ENCODE results near the gene PDZD7.

Gene PDZD7

GRCh38 chr10:100972904-100973535 lies 57.9 kb downstream of the PDZD7 start:
- no peak for ATAC-seq
- no peak for TF ChIP-seq TCF4 (CRISPR knock-in tag; IDR thresholded peaks at IDR 0.05; ENCODE audit: borderline replicate concordance)
- no peak for TF ChIP-seq BACH2 (CRISPR knock-in tag; IDR thresholded peaks at IDR 0.05; ENCODE audit: borderline replicate concordance)
- no peak for TF ChIP-seq PATZ1 (CRISPR knock-in tag; IDR thresholded peaks at IDR 0.05; ENCODE audit: borderline replicate concordance)
- TF ChIP-seq ARNTL (CRISPR knock-in tag; IDR thresholded peaks at IDR 0.05; ENCODE audit: borderline replicate concordance, low read depth): no peak
- no peak for TF ChIP-seq RARB (CRISPR knock-in tag; IDR thresholded peaks at IDR 0.05)
- no peak for TF ChIP-seq PPARA (CRISPR knock-in tag; IDR thresholded peaks at IDR 0.05; ENCODE audit: borderline replicate concordance)
- no peak for TF ChIP-seq ZNF70 (CRISPR knock-in tag; IDR thresholded peaks at IDR 0.05)
- TF ChIP-seq ZNF8 (CRISPR knock-in tag; IDR thresholded peaks at IDR 0.05): no peak
- TF ChIP-seq ZC3H10 (CRISPR knock-in tag; IDR thresholded peaks at IDR 0.05): no peak
- TF ChIP-seq POU6F1 (CRISPR knock-in tag; IDR thresholded peaks at IDR 0.05; ENCODE audit: borderline replicate concordance, low read depth): no peak
- no peak for TF ChIP-seq ZFP3 (CRISPR knock-in tag; IDR thresholded peaks at IDR 0.05)
- TF ChIP-seq CSDC2 (CRISPR knock-in tag; IDR thresholded peaks at IDR 0.05): no peak

- no peak for ATAC-seq
- TF ChIP-seq ZFP3 (CRISPR knock-in tag; IDR thresholded peaks at IDR 0.05): no peak
- TF ChIP-seq ZC3H10 (CRISPR knock-in tag; IDR thresholded peaks at IDR 0.05): no peak
- TF ChIP-seq CREB5 (CRISPR knock-in tag; IDR thresholded peaks at IDR 0.05; ENCODE audit: low read depth): no peak
- TF ChIP-seq TOX (CRISPR knock-in tag; IDR thresholded peaks at IDR 0.05; ENCODE audit: borderline replicate concordance): no peak
- no peak for TF ChIP-seq PATZ1 (CRISPR knock-in tag; IDR thresholded peaks at IDR 0.05; ENCODE audit: borderline replicate concordance)
- no peak for TF ChIP-seq GLIS3 (CRISPR knock-in tag; IDR thresholded peaks at IDR 0.05)
- no peak for TF ChIP-seq ZNF565 (CRISPR knock-in tag; conservative IDR thresholded peaks at IDR 0.05; ENCODE audit: low read depth)
- TF ChIP-seq POU6F1 (CRISPR knock-in tag; IDR thresholded peaks at IDR 0.05; ENCODE audit: borderline replicate concordance, low read depth): no peak
- no peak for TF ChIP-seq SNAI2 (CRISPR knock-in tag; IDR thresholded peaks at IDR 0.05)
- no peak for TF ChIP-seq ESRRG (CRISPR knock-in tag; IDR thresholded peaks at IDR 0.05)
- TF ChIP-seq ZNF8 (CRISPR knock-in tag; IDR thresholded peaks at IDR 0.05): no peak
- TF ChIP-seq CSRNP3 (CRISPR knock-in tag; IDR thresholded peaks at IDR 0.05): no peak
- TF ChIP-seq TCF4 (CRISPR knock-in tag; IDR thresholded peaks at IDR 0.05; ENCODE audit: borderline replicate concordance): no peak
- TF ChIP-seq ARNTL (CRISPR knock-in tag; IDR thresholded peaks at IDR 0.05; ENCODE audit: borderline replicate concordance, low read depth): no peak
- no peak for TF ChIP-seq BACH2 (CRISPR knock-in tag; IDR thresholded peaks at IDR 0.05; ENCODE audit: borderline replicate concordance)
- TF ChIP-seq ZFP30 (CRISPR knock-in tag; IDR thresholded peaks at IDR 0.05): no peak
Observed at GRCh38 chr10:100972115-100972903, 58.6 kb downstream of the PDZD7 start.

All from SK-N-SH treated with all-trans-retinoic acid at 6 μM for 48 hours (cell line).